Measurements from ENCODE around the gene SH3GLB1.

GRCh38 chr1:86765674-86766073, 61.3 kb downstream of the SH3GLB1 start:
- TF ChIP-seq CTCF (IDR thresholded peaks at IDR 0.05; ENCODE audit: poor library complexity, severe bottlenecking) (no peak), POLR2AphosphoS5 (IDR thresholded peaks at IDR 0.05) (no peak)
